ENCODE measurements around the gene SCGB1C1. TPM values are rescaled to one million over a fixed set of nuclear protein-coding genes. Genes with fewer than 3 reads are reported as not detected.

SCGB1C1 gene
- total and polyA plus RNA-seq, 10 of the 15 experiments (the other 5 are each of a cell fraction or from before 2014, with no cell fraction given): not detected

DNA sequence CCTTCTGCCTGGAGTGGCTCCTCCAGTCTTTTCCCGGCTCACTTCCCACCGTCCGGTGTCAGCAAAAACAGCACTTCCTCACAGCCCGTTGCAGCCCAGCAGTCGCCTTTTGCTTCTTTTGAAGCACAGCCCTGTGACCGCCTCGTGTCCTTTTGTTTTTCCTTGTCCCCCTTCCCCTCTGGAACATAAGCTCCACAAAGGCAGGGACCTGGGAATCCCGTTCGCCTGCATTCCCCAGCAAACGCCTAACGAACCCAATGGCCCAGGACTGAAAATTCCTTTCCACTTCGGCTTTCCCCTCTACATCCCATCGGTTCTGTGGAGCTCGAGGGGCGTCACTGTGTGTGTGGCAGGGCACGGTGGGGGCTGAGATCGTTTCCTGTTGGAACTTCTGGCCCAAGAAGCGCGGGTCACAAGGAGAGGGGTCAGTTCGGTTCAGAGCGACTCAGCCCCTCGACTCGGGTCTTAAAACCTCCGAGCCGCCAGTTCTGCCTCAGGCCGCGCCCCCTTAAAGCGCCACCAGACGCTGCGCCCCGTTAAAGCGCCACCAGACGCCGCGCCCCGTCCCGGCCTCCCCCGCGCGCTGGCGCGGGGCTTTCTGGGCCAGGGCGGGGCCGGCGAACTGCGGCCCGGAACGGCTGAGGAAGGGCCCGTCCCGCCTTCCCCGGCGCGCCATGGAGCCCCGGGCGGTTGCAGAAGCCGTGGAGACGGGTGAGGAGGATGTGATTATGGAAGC, 15.5 kb downstream of the SCGB1C1 start (continued):
- no peak for TF ChIP-seq ASH2L (IDR thresholded peaks at IDR 0.05; ENCODE audit: borderline replicate concordance, low read depth)
- TF ChIP-seq TCF3 (IDR thresholded peaks at IDR 0.05; ENCODE audit: borderline replicate concordance, insufficient read depth, low read depth, low read length): no peak
- no peak for TF ChIP-seq ZBED1 (IDR thresholded peaks at IDR 0.05; ENCODE audit: borderline replicate concordance)
- no peak for TF ChIP-seq BMI1 (IDR thresholded peaks at IDR 0.05; ENCODE audit: borderline replicate concordance)
- no peak for TF ChIP-seq PRDM15 (CRISPR knock-in tag; IDR thresholded peaks at IDR 0.05)
- TF ChIP-seq ZNF384 (IDR thresholded peaks at IDR 0.05; ENCODE audit: borderline replicate concordance, low read depth, low read length): no peak
- no peak for TF ChIP-seq TBL1XR1 (IDR thresholded peaks at IDR 0.05; ENCODE audit: low read depth, low read length)
- TF ChIP-seq MTA2 (IDR thresholded peaks at IDR 0.05; ENCODE audit: low read depth): no peak
- TF ChIP-seq ZBTB11 (CRISPR knock-in tag; IDR thresholded peaks at IDR 0.05): no peak
- no peak for TF ChIP-seq ZZZ3 (IDR thresholded peaks at IDR 0.05; ENCODE audit: control insufficient read depth, insufficient read length, low read depth)
- no peak for TF ChIP-seq SREBF2 (IDR thresholded peaks at IDR 0.05; ENCODE audit: low read length)
- TF ChIP-seq MYC (IDR thresholded peaks at IDR 0.05; ENCODE audit: insufficient read depth, insufficient read length, insufficient replicate concordance, low read length, severe bottlenecking): no peak
- TF ChIP-seq JUND (IDR thresholded peaks at IDR 0.05; ENCODE audit: low read depth, low read length): no peak
- no peak for TF ChIP-seq SUZ12 (IDR thresholded peaks at IDR 0.05; ENCODE audit: unreplicated experiment)
- TF ChIP-seq ZNF274 (IDR thresholded peaks at IDR 0.05; ENCODE audit: insufficient read depth, insufficient read length): no peak
- TF ChIP-seq CBX5 (IDR thresholded peaks at IDR 0.05; ENCODE audit: low read depth): no peak
- TF ChIP-seq PBX3 (IDR thresholded peaks at IDR 0.05; ENCODE audit: insufficient replicate concordance, low read depth, low read length): no peak
- TF ChIP-seq PAX5 (IDR thresholded peaks at IDR 0.05; ENCODE audit: borderline replicate concordance, low read depth, low read length): peak; percentile 33; the same call in 1 of the 2 replicates
- TF ChIP-seq TCF12 (IDR thresholded peaks at IDR 0.05; ENCODE audit: low read depth, low read length): no peak
- no peak for TF ChIP-seq RBBP5 (conservative IDR thresholded peaks at IDR 0.05)
